GM18907 (cell line): ENCODE data around the gene PARD3.
"Not testable (repeated sequence)": the region's sequence is repeated elsewhere in the genome, so short reads cannot be mapped to it uniquely, and the experiment has no call there.

ENCODE experiments used
- ATAC-seq: cut with Tn5 transposase; IDR thresholded peaks from one replicate; pipeline ENCODE4 v1.9.1; 2021; ENCODE audit warnings: mild to moderate bottlenecking, moderate library complexity; ENCODE audit not compliant: unreplicated experiment

PARD3 gene

GRCh38 chr10:34717429-34717828, 97.7 kb downstream of the PARD3 start:
- no peak for ATAC-seq

DNA sequence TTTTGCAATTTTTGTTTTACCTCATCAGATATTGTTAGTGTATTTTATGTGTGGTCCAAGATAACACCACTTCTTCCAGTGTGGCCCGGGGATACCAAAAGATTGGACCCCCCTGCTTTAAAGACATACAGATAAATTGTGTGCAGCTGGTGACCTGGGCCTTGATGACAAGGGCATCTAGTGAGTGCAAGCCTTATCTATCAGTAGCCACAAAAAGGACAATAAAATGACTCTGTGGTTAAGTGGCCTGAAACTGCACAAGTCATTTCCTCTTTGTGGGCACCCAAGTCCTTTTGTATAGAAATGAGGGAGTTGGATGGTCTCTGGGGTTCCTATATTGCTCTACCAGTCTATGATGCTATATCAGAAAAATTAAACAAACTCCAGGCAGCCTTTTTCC, 98.1 kb downstream of the PARD3 start:
- peak; percentile 79 for ATAC-seq

GRCh38 chr10:34716234-34716633, 98.9 kb downstream of the PARD3 start:
- ATAC-seq = no peak

DNA sequence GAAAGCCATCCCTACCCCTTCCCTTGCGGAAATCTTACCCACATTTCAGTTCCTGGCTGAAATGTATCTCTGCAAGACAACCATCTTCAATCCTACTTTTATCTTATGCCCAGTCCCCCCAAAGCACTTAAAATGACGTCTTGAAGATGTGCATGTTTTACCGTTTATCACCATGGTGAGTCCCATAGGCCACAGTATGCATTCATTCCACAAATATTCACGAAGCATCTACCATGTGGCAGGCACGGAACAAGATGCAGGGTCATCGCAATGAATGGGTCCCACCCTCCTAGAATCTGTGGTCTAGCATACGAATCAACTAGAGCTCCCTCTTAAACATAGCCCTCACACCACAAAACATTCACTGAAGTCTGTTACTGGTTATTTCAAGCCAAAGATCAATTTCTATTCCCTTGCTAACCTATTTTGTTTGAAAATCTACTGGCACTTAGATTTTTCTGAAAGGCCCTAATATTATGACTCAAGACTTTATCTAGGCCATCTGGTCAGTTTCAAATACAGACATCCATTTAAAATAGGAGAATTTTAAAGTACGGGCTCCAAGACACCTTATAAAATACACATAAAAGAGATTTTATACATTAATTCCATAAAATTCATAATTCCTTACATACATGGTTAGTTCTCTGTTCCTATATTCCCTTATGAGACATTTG, 99.4 kb downstream of the PARD3 start:
- ATAC-seq = no peak

- no peak for ATAC-seq
These were observed 101.2 kb downstream of the PARD3 start for GRCh38 chr10:34713875-34714274.

DNA sequence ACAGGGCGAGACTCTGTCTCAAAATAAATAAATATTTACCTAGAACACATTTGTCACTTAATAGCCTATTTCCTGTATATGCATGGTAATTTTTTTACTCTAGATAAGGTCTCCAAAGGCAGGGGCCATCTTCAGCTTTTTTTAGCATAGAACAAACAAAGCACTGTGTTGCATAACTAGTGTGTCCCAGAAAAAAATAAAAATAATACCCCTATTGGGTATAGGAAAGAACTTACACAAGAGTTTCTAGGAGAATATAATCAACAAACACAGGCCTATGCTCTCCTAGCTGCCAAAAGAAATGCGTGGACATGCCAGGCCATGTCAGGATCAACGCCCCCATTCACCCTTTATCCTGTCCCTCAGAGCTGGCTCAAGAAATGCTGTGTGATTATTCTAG, 103.6 kb downstream of the PARD3 start:
- no peak for ATAC-seq

GRCh38 chr10:34710391-34710751, 104.7 kb downstream of the PARD3 start:
- no peak for ATAC-seq

- no peak for ATAC-seq
These were observed 105.3 kb downstream of the PARD3 start for GRCh38 chr10:34709637-34710390.

DNA sequence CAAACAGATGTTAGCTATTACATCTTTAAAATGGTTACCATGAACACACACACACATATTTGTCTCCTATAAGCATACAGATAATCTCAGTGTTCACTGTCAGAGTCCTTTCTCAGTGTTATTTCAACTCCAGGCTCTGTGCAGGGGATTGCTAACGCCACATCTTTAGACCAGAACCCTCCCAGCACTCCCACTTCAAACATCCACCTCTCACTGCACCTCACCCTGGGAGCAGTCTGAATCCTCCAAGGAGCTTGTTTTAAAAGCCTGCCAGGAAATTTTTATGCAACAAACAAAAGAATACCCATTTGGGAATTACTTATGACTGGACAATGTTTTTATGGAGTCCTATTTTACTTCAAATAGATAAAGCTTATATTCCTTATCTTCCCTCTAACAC, 107.4 kb downstream of the PARD3 start:
- no peak for ATAC-seq

DNA sequence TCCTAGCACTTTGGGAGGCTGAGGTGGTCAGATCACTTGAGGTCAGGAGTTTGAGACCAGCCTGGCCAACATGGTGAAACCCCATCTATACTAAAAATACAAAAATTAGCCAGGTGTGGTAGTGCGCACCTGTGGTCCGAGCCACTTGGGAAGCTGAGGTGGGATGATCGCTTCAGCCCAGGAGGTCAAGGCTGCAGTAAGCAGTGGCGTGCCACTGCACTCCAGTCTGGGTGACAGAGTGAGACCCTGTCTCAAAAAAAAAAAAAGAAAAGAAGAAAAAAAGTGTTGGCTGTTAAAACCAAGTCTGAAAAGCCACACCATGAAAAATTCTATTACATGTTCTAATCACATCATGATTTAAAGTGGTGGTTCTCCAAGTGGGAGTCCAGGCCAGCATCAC, 108.1 kb downstream of the PARD3 start:
- ATAC-seq = not testable (repeated sequence)

DNA sequence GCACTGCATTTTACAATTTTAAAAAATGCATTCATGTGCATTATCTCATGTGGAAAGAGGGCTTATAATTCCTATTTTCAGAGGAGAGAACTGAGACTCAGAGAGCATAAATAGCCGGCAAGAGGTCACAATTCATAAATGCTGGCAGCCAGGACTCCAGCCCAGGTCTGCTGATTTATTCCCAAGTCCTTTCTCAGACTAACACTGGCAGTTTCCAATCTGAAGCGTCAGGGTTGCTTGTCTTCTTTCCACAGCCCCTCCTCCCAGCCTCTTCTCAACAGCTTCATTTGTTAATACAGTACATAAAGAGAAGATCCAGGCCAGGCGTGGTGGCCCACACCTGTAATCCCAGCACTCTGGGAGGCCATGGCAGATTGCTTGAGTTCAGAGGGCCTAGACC, 108.9 kb downstream of the PARD3 start:
- no peak for ATAC-seq

DNA sequence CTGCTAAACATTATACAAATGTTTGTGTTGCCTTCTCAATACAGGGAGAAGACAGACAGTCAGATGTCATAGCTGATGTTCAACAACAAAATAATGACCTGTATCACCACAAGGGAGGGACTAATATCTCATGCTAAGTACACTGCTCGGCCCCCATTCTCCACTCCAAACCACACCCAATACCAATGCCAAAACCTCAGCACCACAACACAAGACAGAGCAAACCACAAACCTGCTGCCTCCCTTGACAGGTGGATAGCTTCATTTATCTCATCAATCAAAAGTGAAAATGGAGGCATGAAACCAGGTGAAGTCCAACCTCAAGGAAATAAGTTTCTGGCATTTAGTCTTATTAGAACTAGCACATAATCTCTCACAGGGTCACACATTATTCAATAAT, 109.5 kb downstream of the PARD3 start:
- ATAC-seq = peak; percentile 65

DNA sequence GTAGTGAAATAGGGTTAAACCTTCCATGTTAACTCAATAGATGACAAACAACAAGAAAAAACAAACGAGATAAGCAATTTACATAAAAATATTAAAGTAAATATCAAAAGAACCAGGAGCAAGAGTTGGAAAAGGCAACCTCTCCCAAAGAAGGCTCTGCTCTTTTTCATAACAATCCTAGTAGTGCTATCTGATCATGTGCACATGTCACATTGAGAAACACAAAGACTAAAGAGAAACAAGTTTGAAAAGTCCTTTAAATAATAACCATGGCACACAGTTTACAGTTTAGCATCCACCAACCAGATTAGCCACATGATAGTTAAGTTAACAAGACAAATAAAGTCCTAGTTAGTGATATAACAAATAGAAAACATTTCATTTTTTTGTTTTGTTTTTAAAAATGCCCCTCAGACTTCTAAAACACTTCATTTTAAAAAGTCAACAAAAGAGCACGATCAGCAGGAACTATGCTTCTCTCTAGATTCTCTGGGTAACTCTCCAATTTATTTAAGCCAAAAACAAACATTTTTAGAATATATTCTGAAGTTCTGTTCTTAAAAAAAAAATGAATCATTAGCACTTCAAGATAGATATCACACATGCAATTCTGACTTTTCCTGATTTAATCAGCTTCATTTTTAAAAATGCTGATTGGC, 110.4 kb downstream of the PARD3 start:
- no peak for ATAC-seq

DNA sequence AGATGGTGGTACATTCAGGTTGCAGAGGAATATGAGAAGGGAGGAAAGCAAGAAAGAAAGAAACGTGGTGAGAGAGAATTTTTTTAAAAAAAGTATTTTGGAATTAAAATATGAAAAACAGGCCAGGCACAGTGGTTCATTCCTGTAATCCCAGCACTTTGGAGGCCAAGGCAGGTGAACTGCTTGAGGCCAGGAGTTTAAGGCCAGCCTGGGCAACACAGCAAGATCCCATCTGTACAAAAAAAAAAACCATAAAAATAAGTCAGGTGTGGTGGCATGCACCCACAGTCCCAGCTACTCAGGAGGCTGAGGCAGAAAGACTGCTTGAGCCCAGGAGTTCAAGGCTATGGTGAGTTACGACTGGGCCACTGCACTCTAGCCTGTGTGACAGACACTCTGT, 112.1 kb downstream of the PARD3 start:
- ATAC-seq = no peak

GRCh38 chr10:34702093-34702937, 112.8 kb downstream of the PARD3 start:
- no peak for ATAC-seq

- no peak for ATAC-seq
These were observed 113.9 kb downstream of the PARD3 start for GRCh38 chr10:34701194-34701593.

DNA sequence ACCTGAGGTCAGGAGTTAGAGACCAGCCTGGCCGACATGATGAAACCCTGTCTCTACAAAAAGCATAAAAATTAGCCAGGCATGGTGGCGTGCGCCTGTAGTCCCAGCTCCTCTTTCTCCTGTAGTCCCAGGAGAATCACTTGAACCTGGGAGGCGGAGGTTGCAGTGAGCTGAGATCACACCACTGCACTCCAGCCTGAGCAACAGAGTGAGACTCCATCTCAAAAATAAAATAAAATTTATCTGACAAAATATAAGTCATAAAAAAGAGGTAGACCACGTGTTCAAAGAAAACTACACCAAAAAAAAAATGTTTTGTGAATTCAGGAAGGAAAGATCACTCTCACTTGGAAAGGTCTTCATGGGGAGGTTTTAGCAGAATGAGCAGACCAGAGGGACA, 114.3 kb downstream of the PARD3 start:
- not testable (repeated sequence) for ATAC-seq

DNA sequence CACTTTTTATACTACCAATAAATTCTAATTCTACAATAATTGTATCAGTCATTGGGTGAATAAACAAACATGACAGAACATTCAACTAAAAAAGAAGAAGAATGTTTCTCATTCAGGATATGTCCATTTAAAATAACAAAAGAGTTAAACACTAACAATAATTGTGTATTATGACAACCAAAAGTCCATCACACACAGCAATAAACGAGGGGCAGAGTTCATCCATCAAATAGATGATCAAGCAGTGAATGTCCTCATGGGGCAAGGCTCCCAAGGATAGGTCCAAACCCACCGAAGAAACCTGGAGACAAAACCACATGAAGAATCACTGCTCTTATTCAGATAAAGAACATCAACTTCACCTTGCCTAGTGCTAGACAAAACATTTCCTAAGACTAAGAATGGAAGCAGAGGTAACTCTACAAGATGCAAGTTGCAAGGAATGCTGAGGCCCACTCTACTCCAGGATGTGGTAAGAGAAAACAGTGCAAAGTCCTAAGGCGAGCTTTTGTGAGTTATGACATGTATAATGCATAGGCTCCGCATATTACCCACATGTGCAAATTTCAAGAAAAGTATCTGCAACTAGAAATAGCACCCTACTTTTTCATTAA, 115.1 kb downstream of the PARD3 start:
- no peak for ATAC-seq

DNA sequence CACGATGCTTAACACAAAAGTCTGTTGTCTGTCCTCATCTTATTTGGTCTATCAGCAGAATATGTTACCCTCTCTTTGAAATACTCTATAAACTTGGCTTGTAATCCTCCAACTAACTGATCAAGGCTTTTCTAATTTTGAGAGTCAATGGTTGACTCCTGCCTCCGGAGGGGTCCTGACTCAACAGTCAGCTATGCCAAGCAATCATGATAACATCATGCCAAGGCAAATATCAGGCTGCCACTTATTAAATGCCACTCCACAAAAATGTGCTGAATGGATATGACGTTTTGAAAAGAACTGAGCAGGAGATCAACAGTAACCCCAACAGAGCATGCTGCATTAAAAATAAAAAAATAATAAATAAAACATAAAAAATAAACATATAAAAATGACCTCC, 116.1 kb downstream of the PARD3 start:
- no peak for ATAC-seq

DNA sequence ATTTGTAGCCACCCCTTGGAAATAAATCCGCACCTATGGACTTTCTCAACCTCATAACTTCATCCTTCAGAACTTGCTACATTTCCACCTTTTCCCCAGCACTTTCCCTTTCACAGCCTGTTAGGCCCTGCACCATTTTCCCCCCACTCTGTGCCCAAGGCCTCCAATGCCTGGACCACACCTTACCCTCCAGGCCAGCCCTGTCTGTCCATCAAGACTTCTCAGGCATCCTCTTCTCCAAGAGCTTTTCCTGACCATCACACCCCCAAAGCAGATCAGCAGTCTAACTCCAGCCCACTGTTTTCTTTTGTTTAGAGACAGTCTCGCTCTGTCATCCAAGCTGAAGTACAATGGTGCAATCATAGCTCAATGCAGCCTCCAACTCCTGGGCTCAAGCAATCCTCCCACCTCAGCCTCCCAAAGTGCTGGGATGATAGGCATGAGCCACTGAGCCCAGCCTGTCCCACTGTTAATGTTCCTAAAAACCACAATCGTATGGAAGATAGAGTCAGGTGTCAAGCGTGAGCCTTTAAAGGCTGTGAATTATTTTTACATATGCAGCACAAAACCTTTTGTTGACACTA, 116.8 kb downstream of the PARD3 start:
- no peak for ATAC-seq
